ENCODE data around the gene TBC1D8.

Gene TBC1D8

DNA sequence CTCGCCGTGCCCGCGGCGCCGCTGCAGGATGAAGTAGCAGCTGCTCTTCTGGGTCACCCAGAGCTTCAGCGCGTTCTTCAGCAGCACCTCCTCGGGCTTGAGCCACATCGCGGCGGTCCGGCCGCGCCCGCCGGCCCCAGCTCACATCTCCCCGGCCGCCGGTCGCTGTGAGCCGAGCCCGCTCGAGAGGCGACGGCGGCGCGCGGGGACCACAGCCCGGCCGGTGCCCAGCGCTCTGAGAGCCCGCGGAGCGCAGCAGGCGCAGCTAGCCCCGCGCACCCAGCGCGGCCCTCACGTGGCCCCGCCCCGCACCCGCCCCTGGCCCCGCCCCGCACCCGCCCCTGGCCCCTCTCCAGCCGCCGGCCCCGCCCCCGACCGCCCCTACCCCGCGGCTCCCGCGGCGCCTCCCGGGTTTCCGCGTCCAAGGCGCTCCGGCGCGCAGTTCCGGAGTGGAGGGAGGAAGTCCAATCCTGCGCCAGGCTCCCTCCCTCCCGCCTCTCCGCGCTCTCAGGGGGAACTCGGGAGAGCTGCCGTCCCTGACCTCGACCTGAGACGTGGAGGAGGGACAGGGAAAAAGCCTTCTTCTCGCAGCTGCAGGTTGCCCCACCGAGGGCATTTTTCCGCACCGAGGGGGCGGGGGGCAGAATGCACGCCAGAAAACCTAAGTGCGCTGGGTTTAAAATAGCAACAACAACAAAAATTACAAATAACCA lies at the start of gene TBC1D8:
Gene TBC1D8 (minus strand): TSS at position 237 of the 713 bp plus-strand sequence. CDS start 129 bp downstream, at position 108.
- no peak for DNase-seq (ENCODE audit: low read depth)
- TF ChIP-seq CTCF (IDR thresholded peaks at IDR 0.05; ENCODE audit: low read depth, low read length, missing control alignments) = no peak
- H3K4me3 ChIP-seq (ENCODE audit: low read depth, low read length) = peak within 1 kb of the TSS; percentile 62

DNA sequence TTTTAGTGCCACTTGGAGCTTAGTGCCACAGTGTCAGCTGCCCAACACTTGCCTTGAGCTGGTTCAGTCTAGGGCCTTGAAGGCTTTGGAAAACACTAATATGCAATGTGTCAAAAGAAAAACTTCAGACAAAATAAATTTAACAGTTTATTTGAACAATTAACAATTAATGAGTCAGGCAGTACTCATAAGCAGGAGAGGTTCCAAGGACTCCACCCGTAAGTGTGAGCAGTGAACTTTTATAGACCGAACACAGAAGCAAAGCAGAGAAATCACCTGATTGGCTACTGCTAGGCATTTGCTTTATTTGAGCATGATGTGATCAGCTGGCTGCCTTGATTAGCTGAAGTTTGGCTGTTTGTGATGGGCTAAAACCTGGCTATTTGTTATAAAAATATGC lies 49.5 kb upstream of the TBC1D8 start:
- TF ChIP-seq CTCF (IDR thresholded peaks at IDR 0.05; ENCODE audit: low read depth, low read length, missing control alignments) = no peak

GRCh38 chr2:101199251-101199791 lies 48.1 kb upstream of the TBC1D8 start:
- no peak overlapping the region for H3K4me3 ChIP-seq (ENCODE audit: low read depth, low read length)
- no peak for DNase-seq (ENCODE audit: low read depth)
- TF ChIP-seq CTCF (IDR thresholded peaks at IDR 0.05; ENCODE audit: low read depth, low read length, missing control alignments) = no peak

More for the DNA sequence above, 49.5 kb upstream of the TBC1D8 start:
- no peak for DNase-seq (ENCODE audit: low read depth)
- no peak overlapping the region for H3K4me3 ChIP-seq (ENCODE audit: low read depth, low read length)

DNA sequence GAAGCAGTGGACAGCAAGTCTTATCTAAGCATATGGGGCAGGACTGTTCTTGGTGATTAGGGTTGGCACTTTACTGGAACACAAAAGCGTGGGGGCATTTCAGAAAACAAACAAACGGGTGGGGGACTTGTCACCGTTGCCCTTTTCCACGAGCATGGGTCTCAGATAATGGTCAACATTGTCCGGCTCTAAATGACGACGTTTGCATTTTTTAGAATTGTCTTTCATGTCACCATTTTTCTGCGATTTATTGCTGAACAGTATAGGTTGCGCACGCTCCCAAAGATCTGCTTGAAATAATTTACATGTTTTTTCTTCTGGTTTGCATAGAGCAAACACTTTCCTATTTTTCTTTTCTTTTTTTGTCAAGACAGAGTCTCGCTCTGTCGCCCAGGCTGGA lies 46.6 kb upstream of the TBC1D8 start:
- no peak for TF ChIP-seq CTCF (IDR thresholded peaks at IDR 0.05; ENCODE audit: low read depth, low read length, missing control alignments)
- no peak overlapping the region for H3K4me3 ChIP-seq (ENCODE audit: low read depth, low read length)
- DNase-seq (ENCODE audit: low read depth) = no peak

DNA sequence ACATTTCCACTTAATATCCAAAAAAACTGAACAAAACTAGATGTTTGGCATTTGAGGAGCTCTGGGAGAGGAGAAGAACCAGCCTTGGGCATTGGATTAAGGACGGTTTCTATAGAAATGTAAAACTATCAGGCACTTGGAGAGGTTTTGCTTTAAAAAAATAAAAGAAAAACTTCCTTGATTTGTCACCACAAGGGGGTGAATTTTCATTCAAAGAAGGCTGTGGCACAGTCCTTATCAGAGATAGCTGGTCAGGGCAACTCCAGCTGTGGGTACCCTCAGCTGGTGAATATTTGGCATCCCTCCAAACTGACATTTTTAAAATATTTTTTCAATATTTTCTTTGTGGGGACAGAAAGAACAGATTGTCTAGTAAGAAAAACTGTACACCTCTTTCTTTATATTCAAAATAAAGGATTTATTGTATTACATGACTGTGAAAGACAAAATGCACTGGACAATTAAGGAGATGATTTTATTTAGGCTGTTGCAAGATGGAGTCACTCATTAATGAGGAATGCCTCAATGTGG lies 46.1 kb upstream of the TBC1D8 start:
- TF ChIP-seq CTCF (IDR thresholded peaks at IDR 0.05; ENCODE audit: low read depth, low read length, missing control alignments) = no peak
- H3K4me3 ChIP-seq (ENCODE audit: low read depth, low read length) = no peak overlapping the region
- DNase-seq (ENCODE audit: low read depth) = no peak

DNA sequence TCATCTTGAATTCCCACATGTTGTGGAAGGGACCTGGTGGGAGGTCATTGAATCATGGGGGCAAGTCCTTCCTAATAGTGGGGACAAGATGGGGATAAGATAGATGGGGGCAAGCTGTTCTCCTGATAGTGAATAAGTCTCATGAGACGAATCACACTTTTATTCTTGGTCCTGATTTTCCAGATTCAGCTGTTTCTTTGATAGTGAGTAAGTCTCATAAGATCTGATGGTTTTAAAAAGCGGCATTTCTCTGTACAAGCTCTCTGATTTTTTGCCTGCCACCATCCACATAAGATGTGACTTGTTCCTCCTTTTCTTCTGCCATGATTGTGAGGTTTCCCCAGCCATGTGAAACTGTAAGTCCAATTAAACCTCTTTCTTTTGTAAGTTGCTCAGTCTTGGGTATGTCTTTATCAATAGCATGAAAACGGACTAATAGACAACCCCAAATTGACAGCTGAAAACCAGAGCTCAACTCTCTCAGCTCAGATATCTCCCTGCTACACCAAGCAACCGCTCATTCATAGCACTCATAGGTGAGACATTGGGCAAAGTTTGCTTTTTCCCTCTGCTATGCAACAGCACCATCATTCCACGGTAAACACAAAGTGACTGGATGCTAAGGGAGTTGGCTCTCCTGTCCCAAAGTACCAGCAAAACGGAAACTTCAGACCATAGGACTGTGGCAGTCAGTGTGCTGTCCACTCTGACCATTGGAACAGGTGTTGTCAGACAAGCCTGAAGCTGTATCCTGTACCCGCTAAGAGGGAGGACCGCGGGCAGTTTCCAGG lies 44.9 kb upstream of the TBC1D8 start:
- no peak for TF ChIP-seq CTCF (IDR thresholded peaks at IDR 0.05; ENCODE audit: low read depth, low read length, missing control alignments)
- H3K4me3 ChIP-seq (ENCODE audit: low read depth, low read length) = no peak overlapping the region
- no peak for DNase-seq (ENCODE audit: low read depth)
